Measurements from ENCODE around the gene DRD4. TPM values are rescaled to one million over a fixed set of nuclear protein-coding genes. Genes with fewer than 3 reads are reported as not detected.

Gene DRD4
- total RNA-seq, result not detected

DNA sequence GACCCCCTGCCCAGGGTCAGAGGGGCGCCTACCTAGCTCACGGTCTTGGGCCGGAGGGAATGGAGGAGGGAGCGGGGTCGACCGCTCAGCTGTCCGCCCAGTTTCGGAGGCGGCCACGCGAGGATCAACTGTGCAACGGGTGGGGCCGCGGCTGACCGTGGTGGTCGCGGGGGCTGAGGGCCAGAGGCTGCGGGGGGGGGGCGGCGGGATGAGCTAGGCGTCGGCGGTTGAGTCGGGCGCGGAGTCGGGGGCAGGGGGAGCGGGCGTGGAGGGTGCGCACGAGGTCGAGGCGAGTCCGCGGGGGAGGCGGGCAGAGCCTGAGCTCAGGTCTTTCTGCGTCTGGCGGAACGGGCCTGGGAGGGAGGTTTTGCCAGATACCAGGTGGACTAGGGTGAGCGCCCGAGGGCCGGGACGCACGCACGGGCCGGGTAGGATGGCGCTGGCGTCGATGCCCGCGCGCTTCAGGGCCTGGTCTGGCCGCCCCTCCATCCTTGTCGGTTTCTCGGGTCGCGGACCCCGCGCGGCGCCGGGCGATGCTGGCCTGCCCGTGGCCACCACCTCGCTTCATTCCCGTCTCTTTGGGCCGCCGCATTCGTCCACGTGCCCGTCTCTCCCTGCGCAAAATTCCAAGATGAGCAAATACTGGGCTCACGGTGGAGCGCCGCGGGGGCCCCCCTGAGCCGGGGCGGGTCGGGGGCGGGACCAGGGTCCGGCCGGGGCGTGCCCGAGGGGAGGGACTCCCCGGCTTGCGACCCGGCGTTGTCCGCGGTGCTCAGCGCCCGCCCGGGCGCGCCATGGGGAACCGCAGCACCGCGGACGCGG lies at the start of gene DRD4:
TSS of gene DRD4 (plus strand) at position 759 of the 822 bp plus-strand sequence. CDS start at position 795, 36 bp downstream.
- peaks cover 18 to 32% (median 32%) of the 10 kb centered on the region in 3 donors for H3K27me3 ChIP-seq (ENCODE audit: control insufficient read depth in 3 of 3, insufficient read depth in 3 of 3, low read length in 3 of 3)
- no peaks in the 10 kb centered on the region for H3K9me3 ChIP-seq (ENCODE audit: control insufficient read depth in 3 of 3, low read length in 3 of 3)
- no peak within 1 kb of the TSS for H3K27ac ChIP-seq (ENCODE audit: low read depth, low read length)
- H3K4me3 ChIP-seq (ENCODE audit: low read length in 3 of 3), result no peak within 1 kb of the TSS
- peaks cover 5 to 20% (median 9%) of the 10 kb centered on the region in 3 donors for H3K4me1 ChIP-seq (ENCODE audit: control insufficient read depth in 3 of 3, insufficient read depth in 3 of 3, low read length in 3 of 3)
- no peak within 1 kb of the TSS for H3K9ac ChIP-seq (ENCODE audit: low read depth in 1 of 3, low read length in 3 of 3)
- H3K36me3 ChIP-seq (ENCODE audit: control insufficient read depth in 3 of 3, insufficient read depth in 3 of 3, low read length in 3 of 3), result no peaks in the 10 kb centered on the region

DNA sequence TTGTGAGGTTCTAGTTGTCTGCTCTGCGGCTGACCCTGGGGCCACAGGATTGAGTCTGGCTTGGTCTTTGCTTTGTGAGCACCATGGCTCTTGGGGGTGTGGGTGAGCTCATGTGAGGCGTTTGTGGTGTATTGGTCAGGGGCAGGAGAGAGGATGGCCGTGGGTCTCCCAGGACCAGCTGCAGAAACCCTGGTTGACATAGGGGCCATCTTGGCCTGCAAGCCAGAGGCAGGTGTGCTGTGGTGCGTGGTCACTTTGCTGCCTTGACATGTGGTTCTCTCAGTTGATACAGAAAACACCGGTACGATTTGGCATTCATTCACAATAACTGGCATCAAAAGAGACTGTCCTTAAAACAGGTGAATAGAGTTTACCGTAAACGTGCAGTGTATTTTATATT lies 49.5 kb upstream of the DRD4 start:
- Histone ChIP-seq H3K27ac (ENCODE audit: low read depth, low read length) (no peak overlapping the region), H3K36me3 (ENCODE audit: control insufficient read depth in 3 of 3, insufficient read depth in 3 of 3, low read length in 3 of 3) (peaks cover 49 to 58% (median 54%) of the 10 kb centered on the region in 3 donors), H3K4me1 (ENCODE audit: control insufficient read depth in 3 of 3, insufficient read depth in 3 of 3, low read length in 3 of 3) (no peaks in the 10 kb centered on the region), H3K27me3 (ENCODE audit: control insufficient read depth in 3 of 3, insufficient read depth in 3 of 3, low read length in 3 of 3) (no peaks in the 10 kb centered on the region), H3K9me3 (ENCODE audit: control insufficient read depth in 3 of 3, low read length in 3 of 3) (no peaks in the 10 kb centered on the region), H3K4me3 (ENCODE audit: low read length in 3 of 3) (no peak overlapping the region), H3K9ac (ENCODE audit: low read depth in 1 of 3, low read length in 3 of 3) (no peak overlapping the region)

DNA sequence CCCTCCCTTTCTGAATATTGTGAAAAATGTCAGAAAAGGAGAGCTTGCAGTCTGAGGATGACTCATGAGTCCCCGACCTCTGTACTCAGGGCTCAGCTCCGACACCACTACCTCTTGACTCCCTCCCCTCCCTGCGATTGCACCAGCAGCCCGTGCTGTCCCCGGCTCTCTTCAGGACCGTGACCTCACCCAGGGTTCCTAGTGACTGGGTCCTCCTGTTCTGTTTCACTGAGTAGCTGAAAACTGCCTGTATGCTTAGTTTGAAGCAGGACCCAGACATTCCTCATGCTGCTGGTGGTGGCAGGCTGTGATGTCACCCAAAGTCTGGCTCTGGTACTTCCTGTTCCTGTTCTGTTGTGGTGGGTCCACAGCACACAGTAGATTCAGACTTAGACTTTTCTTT lies 49.1 kb upstream of the DRD4 start:
- peaks cover 53 to 62% (median 59%) of the 10 kb centered on the region in 3 donors for H3K36me3 ChIP-seq (ENCODE audit: control insufficient read depth in 3 of 3, insufficient read depth in 3 of 3, low read length in 3 of 3)
- no peak overlapping the region for H3K4me3 ChIP-seq (ENCODE audit: low read length in 3 of 3)
- H3K4me1 ChIP-seq (ENCODE audit: control insufficient read depth in 3 of 3, insufficient read depth in 3 of 3, low read length in 3 of 3), result no peaks in the 10 kb centered on the region
- no peak overlapping the region for H3K27ac ChIP-seq (ENCODE audit: low read depth, low read length)
- H3K27me3 ChIP-seq (ENCODE audit: control insufficient read depth in 3 of 3, insufficient read depth in 3 of 3, low read length in 3 of 3), result no peaks in the 10 kb centered on the region
- no peaks in the 10 kb centered on the region for H3K9me3 ChIP-seq (ENCODE audit: control insufficient read depth in 3 of 3, low read length in 3 of 3)
- no peak overlapping the region for H3K9ac ChIP-seq (ENCODE audit: low read depth in 1 of 3, low read length in 3 of 3)

DNA sequence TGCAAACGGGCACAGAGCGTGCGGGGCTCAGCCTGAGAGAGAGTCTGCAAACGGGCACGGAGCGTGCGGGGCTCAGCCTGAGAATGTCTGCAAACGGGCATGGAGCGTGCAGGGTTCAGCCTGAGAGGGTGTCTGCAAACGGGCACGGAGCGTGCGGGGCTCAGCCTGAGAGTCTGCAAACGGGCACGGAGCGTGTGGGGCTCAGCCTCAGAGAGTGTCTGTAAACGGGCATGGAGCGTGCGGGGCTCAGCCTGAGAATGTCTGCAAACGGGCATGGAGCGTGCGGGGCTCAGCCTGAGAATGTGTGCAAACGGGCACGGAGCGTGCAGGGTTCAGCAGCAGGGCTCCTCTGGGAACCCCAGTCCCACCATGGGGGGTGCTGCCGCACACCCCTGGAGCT lies 47.3 kb upstream of the DRD4 start:
- Histone ChIP-seq H3K27ac (ENCODE audit: low read depth, low read length) (no peak overlapping the region), H3K27me3 (ENCODE audit: control insufficient read depth in 3 of 3, insufficient read depth in 3 of 3, low read length in 3 of 3) (no peaks in the 10 kb centered on the region), H3K36me3 (ENCODE audit: control insufficient read depth in 3 of 3, insufficient read depth in 3 of 3, low read length in 3 of 3) (peaks cover 57 to 69% (median 62%) of the 10 kb centered on the region in 3 donors), H3K9ac (ENCODE audit: low read depth in 1 of 3, low read length in 3 of 3) (no peak overlapping the region), H3K9me3 (ENCODE audit: control insufficient read depth in 3 of 3, low read length in 3 of 3) (no peaks in the 10 kb centered on the region), H3K4me3 (ENCODE audit: low read length in 3 of 3) (no peak overlapping the region), H3K4me1 (ENCODE audit: control insufficient read depth in 3 of 3, insufficient read depth in 3 of 3, low read length in 3 of 3) (no peaks in the 10 kb centered on the region)

DNA sequence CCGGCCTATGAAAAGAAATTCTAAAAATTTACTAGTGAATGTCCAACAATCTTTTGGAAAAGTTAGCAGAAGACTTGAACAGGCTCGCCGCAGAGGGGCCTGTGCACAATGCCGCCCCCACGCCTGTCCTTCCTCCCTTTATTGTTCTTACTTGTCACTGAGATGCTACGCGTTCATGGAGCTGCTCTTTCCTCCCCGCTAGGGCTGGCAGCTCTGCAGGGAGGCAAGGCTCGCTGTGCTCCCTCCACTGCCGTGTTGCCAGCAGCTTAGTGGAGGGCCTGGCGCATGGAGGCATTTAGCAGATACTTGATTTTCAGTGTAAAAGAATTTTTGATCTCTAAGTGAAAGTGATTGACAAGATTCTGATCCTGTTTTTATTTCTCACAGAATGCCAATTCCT lies 46.1 kb upstream of the DRD4 start:
- Histone ChIP-seq H3K27ac (ENCODE audit: low read depth, low read length) (no peak overlapping the region), H3K36me3 (ENCODE audit: control insufficient read depth in 3 of 3, insufficient read depth in 3 of 3, low read length in 3 of 3) (peaks cover 66 to 75% (median 67%) of the 10 kb centered on the region in 3 donors), H3K9ac (ENCODE audit: low read depth in 1 of 3, low read length in 3 of 3) (no peak overlapping the region), H3K27me3 (ENCODE audit: control insufficient read depth in 3 of 3, insufficient read depth in 3 of 3, low read length in 3 of 3) (no peaks in the 10 kb centered on the region), H3K4me1 (ENCODE audit: control insufficient read depth in 3 of 3, insufficient read depth in 3 of 3, low read length in 3 of 3) (no peaks in the 10 kb centered on the region), H3K9me3 (ENCODE audit: control insufficient read depth in 3 of 3, low read length in 3 of 3) (no peaks in the 10 kb centered on the region), H3K4me3 (ENCODE audit: low read length in 3 of 3) (no peak overlapping the region)

DNA sequence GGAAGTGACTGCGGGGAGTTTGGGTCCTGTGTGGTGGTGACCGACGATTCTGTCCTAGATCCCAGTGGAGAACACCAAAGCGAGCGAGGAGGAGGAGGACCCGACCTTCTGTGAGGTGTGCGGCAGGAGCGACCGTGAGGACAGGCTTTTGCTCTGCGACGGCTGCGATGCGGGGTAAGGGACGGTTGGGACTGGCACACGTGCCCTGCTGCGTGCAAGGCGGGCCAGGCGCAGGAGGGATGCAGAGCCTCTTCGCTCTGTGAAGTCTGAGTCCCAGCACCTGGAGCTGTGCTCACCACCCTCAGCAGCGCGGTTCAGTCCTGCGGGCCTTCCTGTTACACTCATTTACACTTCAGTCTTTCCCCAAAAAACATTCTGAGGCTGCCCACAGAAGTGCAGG lies 44.6 kb upstream of the DRD4 start:
- Histone ChIP-seq H3K4me3 (ENCODE audit: low read length in 3 of 3) (no peak overlapping the region), H3K9ac (ENCODE audit: low read depth in 1 of 3, low read length in 3 of 3) (no peak overlapping the region), H3K9me3 (ENCODE audit: control insufficient read depth in 3 of 3, low read length in 3 of 3) (no peaks in the 10 kb centered on the region), H3K36me3 (ENCODE audit: control insufficient read depth in 3 of 3, insufficient read depth in 3 of 3, low read length in 3 of 3) (peaks cover 61 to 68% (median 67%) of the 10 kb centered on the region in 3 donors), H3K27me3 (ENCODE audit: control insufficient read depth in 3 of 3, insufficient read depth in 3 of 3, low read length in 3 of 3) (no peaks in the 10 kb centered on the region), H3K27ac (ENCODE audit: low read depth, low read length) (no peak overlapping the region), H3K4me1 (ENCODE audit: control insufficient read depth in 3 of 3, insufficient read depth in 3 of 3, low read length in 3 of 3) (no peaks in the 10 kb centered on the region)

DNA sequence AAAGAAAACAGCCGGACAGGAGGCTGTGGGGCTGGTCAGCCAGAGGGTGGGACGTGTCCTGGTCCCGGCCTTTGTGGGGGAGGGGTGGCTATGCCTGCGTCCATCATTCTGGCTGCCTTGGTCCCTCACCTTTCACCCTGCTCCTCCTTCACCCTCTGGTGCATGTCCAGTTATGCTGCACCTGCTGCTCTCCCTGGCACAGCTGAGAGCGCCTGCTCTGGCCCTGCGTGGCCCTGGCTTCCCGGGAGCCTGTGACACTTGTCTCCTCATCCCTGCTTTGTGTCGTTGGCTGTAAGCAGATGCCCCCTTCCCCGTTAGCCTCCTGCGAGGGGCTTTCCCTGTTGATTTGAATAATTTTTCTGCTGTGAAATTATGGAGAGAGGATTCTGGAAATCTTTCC lies 44.2 kb upstream of the DRD4 start:
- no peak overlapping the region for H3K9ac ChIP-seq (ENCODE audit: low read depth in 1 of 3, low read length in 3 of 3)
- no peaks in the 10 kb centered on the region for H3K27me3 ChIP-seq (ENCODE audit: control insufficient read depth in 3 of 3, insufficient read depth in 3 of 3, low read length in 3 of 3)
- H3K4me3 ChIP-seq (ENCODE audit: low read length in 3 of 3), result no peak overlapping the region
- H3K36me3 ChIP-seq (ENCODE audit: control insufficient read depth in 3 of 3, insufficient read depth in 3 of 3, low read length in 3 of 3), result peaks cover 61 to 69% (median 67%) of the 10 kb centered on the region in 3 donors
- no peaks in the 10 kb centered on the region for H3K4me1 ChIP-seq (ENCODE audit: control insufficient read depth in 3 of 3, insufficient read depth in 3 of 3, low read length in 3 of 3)
- no peak overlapping the region for H3K27ac ChIP-seq (ENCODE audit: low read depth, low read length)
- no peaks in the 10 kb centered on the region for H3K9me3 ChIP-seq (ENCODE audit: control insufficient read depth in 3 of 3, low read length in 3 of 3)

DNA sequence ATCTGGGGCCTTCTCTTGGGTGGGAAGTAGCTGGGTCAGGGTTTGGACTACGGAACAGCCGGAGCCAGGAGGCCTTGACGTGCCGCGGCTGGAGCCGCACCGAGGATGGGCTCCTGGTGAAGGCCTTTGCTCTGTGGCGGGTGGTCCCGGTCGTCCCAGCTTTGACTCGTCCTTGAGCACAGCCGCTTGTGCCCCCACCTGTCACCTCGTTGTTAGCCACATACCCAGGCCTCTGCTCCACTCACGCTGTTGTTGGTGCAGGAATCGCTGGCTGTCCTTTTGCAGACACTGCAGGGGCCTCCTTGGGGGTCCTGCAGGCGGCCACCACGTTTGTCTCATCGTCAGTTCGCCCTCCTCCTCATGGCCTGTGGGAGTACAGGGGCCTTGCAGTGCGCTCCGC lies 43.7 kb upstream of the DRD4 start:
- H3K27ac ChIP-seq (ENCODE audit: low read depth, low read length), result no peak overlapping the region
- no peaks in the 10 kb centered on the region for H3K27me3 ChIP-seq (ENCODE audit: control insufficient read depth in 3 of 3, insufficient read depth in 3 of 3, low read length in 3 of 3)
- no peaks in the 10 kb centered on the region for H3K9me3 ChIP-seq (ENCODE audit: control insufficient read depth in 3 of 3, low read length in 3 of 3)
- no peaks in the 10 kb centered on the region for H3K4me1 ChIP-seq (ENCODE audit: control insufficient read depth in 3 of 3, insufficient read depth in 3 of 3, low read length in 3 of 3)
- no peak overlapping the region for H3K9ac ChIP-seq (ENCODE audit: low read depth in 1 of 3, low read length in 3 of 3)
- H3K36me3 ChIP-seq (ENCODE audit: control insufficient read depth in 3 of 3, insufficient read depth in 3 of 3, low read length in 3 of 3), result peaks cover 63 to 71% (median 69%) of the 10 kb centered on the region in 3 donors
- no peak overlapping the region for H3K4me3 ChIP-seq (ENCODE audit: low read length in 3 of 3)

DNA sequence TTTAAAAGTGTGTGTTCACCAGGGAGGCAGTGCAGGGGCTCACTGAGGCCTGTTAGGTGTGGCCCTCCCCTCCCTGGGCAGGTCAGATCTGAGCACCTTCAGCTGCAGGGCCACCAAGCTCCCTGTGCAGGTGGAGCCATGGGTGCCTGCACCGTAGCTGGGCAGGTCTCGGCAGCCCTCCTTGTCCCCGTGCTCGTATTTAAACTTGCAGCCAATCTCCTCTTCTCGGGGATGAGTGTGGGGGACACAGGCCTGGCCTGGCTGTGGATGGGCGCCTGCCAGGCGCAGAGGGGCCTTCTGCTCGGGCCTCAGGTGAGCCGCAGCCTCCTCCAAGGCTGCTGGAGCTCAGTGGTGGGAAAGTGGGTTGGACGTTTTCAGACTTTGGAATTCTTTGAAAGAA lies 41.7 kb upstream of the DRD4 start:
- no peak overlapping the region for H3K9ac ChIP-seq (ENCODE audit: low read depth in 1 of 3, low read length in 3 of 3)
- H3K27me3 ChIP-seq (ENCODE audit: control insufficient read depth in 3 of 3, insufficient read depth in 3 of 3, low read length in 3 of 3), result no peaks in the 10 kb centered on the region
- no peaks in the 10 kb centered on the region for H3K4me1 ChIP-seq (ENCODE audit: control insufficient read depth in 3 of 3, insufficient read depth in 3 of 3, low read length in 3 of 3)
- no peak overlapping the region for H3K27ac ChIP-seq (ENCODE audit: low read depth, low read length)
- H3K36me3 ChIP-seq (ENCODE audit: control insufficient read depth in 3 of 3, insufficient read depth in 3 of 3, low read length in 3 of 3), result peaks cover 59 to 70% (median 67%) of the 10 kb centered on the region in 3 donors
- H3K9me3 ChIP-seq (ENCODE audit: control insufficient read depth in 3 of 3, low read length in 3 of 3), result no peaks in the 10 kb centered on the region
- no peak overlapping the region for H3K4me3 ChIP-seq (ENCODE audit: low read length in 3 of 3)

DNA sequence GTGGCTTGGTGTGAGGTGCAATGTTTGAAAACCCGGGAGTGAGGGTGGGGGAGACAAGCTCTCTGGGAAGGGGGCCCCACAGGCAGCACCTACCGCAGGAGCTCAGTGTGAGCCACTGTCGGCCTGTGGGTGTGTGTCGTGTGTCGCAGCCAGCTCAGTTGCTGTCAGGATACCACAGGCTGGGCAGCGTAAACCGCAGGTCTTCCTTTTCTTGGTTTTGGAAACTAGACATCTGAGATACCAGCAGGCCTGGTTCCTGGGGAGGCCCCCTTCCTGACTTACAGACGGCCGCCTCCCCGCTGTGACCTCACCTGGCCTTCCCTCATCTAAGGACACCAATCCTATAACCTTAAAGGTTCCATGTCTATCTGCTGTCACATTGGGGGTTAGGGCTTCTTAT lies 40.7 kb upstream of the DRD4 start:
- Histone ChIP-seq H3K27ac (ENCODE audit: low read depth, low read length) (no peak overlapping the region), H3K36me3 (ENCODE audit: control insufficient read depth in 3 of 3, insufficient read depth in 3 of 3, low read length in 3 of 3) (peaks cover 57 to 67% (median 64%) of the 10 kb centered on the region in 3 donors), H3K9me3 (ENCODE audit: control insufficient read depth in 3 of 3, low read length in 3 of 3) (no peaks in the 10 kb centered on the region), H3K27me3 (ENCODE audit: control insufficient read depth in 3 of 3, insufficient read depth in 3 of 3, low read length in 3 of 3) (no peaks in the 10 kb centered on the region), H3K4me1 (ENCODE audit: control insufficient read depth in 3 of 3, insufficient read depth in 3 of 3, low read length in 3 of 3) (no peaks in the 10 kb centered on the region), H3K9ac (ENCODE audit: low read depth in 1 of 3, low read length in 3 of 3) (no peak overlapping the region), H3K4me3 (ENCODE audit: low read length in 3 of 3) (no peak overlapping the region)

Data from skeletal muscle tissue (tissue), 4 donors.